ENCODE data around the gene ARF1. TPM values are rescaled to one million over a fixed set of nuclear protein-coding genes. Genes with fewer than 3 reads are reported as not detected.
A peak's percentile ranks its signal among the peaks of the same experiment; 100 is the strongest.

Gene ARF1
- total and polyA plus RNA-seq, 2 of the 13 experiments (the other 11 are each of a cell fraction or from before 2014, with no cell fraction given), result 186 to 327 TPM

GRCh38 chr1:228102791-228103620, 20.5 kb downstream of the ARF1 start, which contains the start of gene C1orf35 (continued):
- TF ChIP-seq ZBTB44 (CRISPR knock-in tag; IDR thresholded peaks at IDR 0.05) (peak; percentile 80), ZNF549 (CRISPR knock-in tag; IDR thresholded peaks at IDR 0.05) (no peak), CTCF (CRISPR knock-in tag; IDR thresholded peaks at IDR 0.05) (peak; percentile 28; the same call in 1 of the 2 replicates), ISL2 (CRISPR knock-in tag; IDR thresholded peaks at IDR 0.05) (peak; percentile 78), SRSF1 (optimal IDR thresholded peaks at IDR 0.05; ENCODE audit: low read depth, low read length) (peak; percentile 35), ZNF672 (CRISPR knock-in tag; IDR thresholded peaks at IDR 0.05) (no peak), RXRA (CRISPR knock-in tag; IDR thresholded peaks at IDR 0.05) (peak; percentile 78), KLF9 (CRISPR knock-in tag; IDR thresholded peaks at IDR 0.05; ENCODE audit: low read depth) (no peak), ATF5 (CRISPR knock-in tag; IDR thresholded peaks at IDR 0.05; ENCODE audit: low read depth) (peak; percentile 74; the same call in 1 of the 2 replicates), ARNT2 (CRISPR knock-in tag; IDR thresholded peaks at IDR 0.05; ENCODE audit: low read depth) (peak; percentile 96), ZNF775 (CRISPR knock-in tag; IDR thresholded peaks at IDR 0.05; ENCODE audit: borderline replicate concordance) (no peak), MBD4 (IDR thresholded peaks at IDR 0.05; ENCODE audit: borderline replicate concordance, low read length) (no peak), ZNF616 (CRISPR knock-in tag; IDR thresholded peaks at IDR 0.05; ENCODE audit: low read depth) (no peak; the same call in 1 of the 2 replicates), MXD1 (CRISPR knock-in tag; IDR thresholded peaks at IDR 0.05) (peak; percentile 86; the same call in 1 of the 2 replicates), CEBPB (IDR thresholded peaks at IDR 0.05; ENCODE audit: borderline replicate concordance, low read depth, low read length) (no peak), RNF219 (CRISPR knock-in tag; IDR thresholded peaks at IDR 0.05) (no peak), POLR2AphosphoS5 (IDR thresholded peaks at IDR 0.05; ENCODE audit: low read depth, low read length) (peak; percentile 66), ELF3 (CRISPR knock-in tag; IDR thresholded peaks at IDR 0.05) (peak; percentile 74), ZNF17 (CRISPR knock-in tag; IDR thresholded peaks at IDR 0.05) (no peak), ZMYM2 (CRISPR knock-in tag; IDR thresholded peaks at IDR 0.05) (no peak), ZIK1 (CRISPR knock-in tag; IDR thresholded peaks at IDR 0.05; ENCODE audit: borderline replicate concordance, low read depth) (peak; percentile 68; the same call in 1 of the 2 replicates), BORCS8-MEF2B (CRISPR knock-in tag; IDR thresholded peaks at IDR 0.05) (peak; percentile 60; the same call in 1 of the 2 replicates)
